GM23248 (cell line): ENCODE measurements around the gene NUBPL.

ENCODE experiments used
- EZH2 ChIP-seq: fragments of 200-600 bp; sonication (generic); IDR thresholded peaks from 2 replicates; pipeline ENCODE4 v1.6.1; 2018; ENCODE audit warnings: antibody characterized with exemption, mild to moderate bottlenecking; ENCODE audit not compliant: insufficient read depth, poor library complexity, severe bottlenecking
- EZH2phosphoT487 ChIP-seq: fragments of 200-600 bp; sonication (generic); IDR thresholded peaks from 2 replicates; pipeline ENCODE4 v1.6.1; 2018; ENCODE audit warnings: antibody characterized with exemption, moderate library complexity, mild to moderate bottlenecking, low read depth; ENCODE audit not compliant: insufficient read depth

DNA sequence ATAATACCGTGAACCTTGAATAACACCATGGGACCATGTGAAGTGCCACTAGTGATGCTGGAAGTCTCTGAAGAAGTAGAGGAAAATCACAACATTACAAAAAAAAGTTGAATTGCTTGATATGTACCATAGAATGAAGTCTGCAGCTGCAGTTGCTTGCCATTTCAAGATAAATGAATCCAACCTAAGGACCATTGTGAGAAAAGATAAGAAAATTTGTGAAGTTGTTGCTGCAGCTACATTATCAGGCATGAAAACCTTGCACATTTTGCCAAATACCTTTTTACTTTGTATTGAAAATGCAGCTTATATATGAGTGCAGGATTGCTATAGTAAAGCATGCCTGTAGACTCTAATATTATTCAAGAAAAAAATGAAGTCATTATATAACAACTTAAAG is 126.5 kb downstream of the NUBPL start:
- TF ChIP-seq EZH2phosphoT487 (no peak), EZH2 (no peak)
